ENCODE data around the gene C17orf58.

GRCh38 chr17:67990909-67991308 lies 5.4 kb downstream of the C17orf58 start:
- no peak for TF ChIP-seq MAX (IDR thresholded peaks at IDR 0.05)
- TF ChIP-seq TCF12 (IDR thresholded peaks at IDR 0.05; ENCODE audit: low read depth) = no peak
- TF ChIP-seq REST (IDR thresholded peaks at IDR 0.05; ENCODE audit: low read depth) = no peak
- no peak for TF ChIP-seq EGR1 (IDR thresholded peaks at IDR 0.05)
- TF ChIP-seq TEAD4 (IDR thresholded peaks at IDR 0.05) = no peak
- TF ChIP-seq NFIC (IDR thresholded peaks at IDR 0.05) = no peak
- no peak for TF ChIP-seq EP300 (IDR thresholded peaks at IDR 0.05; ENCODE audit: borderline replicate concordance)
- no peak for TF ChIP-seq FOXM1 (IDR thresholded peaks at IDR 0.05; ENCODE audit: borderline replicate concordance, low read depth)
- no peak for TF ChIP-seq RAD21 (IDR thresholded peaks at IDR 0.05; ENCODE audit: low read depth)
- TF ChIP-seq CEBPB (IDR thresholded peaks at IDR 0.05) = no peak
